Fibroblast of peridontal ligament (primary cell): ENCODE results near the gene WNT10A.
"Not testable (repeated sequence)": the region's sequence is repeated elsewhere in the genome, so short reads cannot be mapped to it uniquely, and the experiment has no call there.

Experiments
- DNase-seq: peaks from one replicate; pipeline ENCODE4 v3.0.0-alpha.2; 2010; ENCODE audit errors: extremely low read depth

WNT10A gene

GRCh38 chr2:218893349-218894150 lies 12.9 kb downstream of the WNT10A start:
- no peak for DNase-seq

DNA sequence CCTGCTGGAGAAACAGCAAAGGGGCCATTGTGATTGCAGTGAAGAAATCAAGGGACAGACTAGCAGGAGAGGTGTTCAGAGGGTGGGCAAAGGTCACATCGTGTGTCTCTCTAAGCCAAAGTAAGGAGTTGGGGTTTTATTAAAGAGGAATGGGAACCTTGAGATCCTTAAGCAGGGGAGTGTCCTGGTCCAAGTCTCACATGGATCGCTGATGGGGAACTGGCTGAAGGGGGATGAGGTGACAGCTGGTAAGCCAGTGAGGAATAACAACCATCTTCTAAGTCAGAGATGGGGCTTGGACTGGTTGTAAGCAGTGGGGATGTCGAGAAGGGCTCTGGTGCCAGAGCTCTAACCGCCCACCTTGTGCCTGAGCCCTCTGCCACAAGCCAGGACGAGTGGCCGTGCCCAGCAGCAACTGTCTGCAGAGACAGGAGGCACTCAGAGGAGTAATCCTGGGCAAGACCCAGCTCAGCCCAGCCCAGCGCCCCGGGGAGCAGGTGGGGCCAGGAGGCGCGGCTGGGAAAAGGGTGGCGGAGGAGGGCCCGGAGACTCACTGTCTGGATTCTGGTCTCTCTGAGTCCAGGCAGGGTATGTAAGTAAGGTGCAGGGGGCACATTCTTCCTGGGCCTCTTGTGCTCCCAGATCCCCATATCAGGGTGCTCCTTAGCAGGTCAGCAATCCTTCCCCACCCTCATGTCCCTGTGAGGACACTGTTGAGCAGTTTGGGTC lies 13.7 kb downstream of the WNT10A start:
- no peak for DNase-seq

GRCh38 chr2:218894880-218895157 lies 14.2 kb downstream of the WNT10A start:
- DNase-seq = no peak

DNA sequence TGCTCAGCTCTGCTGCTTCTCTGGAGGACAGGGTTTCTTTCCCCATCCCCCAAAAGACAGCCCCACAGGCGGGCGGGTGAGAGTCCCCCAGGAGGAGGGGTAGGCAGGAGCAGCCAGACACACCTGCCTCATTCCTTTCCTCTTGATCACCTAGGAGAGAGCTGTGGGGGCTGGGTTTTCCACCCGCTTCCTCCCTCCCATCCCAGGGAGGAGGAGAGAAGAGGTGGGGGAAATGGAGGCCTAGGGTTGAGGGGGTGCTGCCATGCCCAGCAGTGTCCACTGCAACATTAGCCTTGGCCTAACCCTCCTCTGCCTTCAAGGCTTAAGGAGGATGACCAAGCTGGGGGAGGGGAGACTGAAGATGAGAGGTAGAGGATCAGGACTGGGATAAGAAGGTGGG lies 14.7 kb downstream of the WNT10A start:
- DNase-seq = no peak

DNA sequence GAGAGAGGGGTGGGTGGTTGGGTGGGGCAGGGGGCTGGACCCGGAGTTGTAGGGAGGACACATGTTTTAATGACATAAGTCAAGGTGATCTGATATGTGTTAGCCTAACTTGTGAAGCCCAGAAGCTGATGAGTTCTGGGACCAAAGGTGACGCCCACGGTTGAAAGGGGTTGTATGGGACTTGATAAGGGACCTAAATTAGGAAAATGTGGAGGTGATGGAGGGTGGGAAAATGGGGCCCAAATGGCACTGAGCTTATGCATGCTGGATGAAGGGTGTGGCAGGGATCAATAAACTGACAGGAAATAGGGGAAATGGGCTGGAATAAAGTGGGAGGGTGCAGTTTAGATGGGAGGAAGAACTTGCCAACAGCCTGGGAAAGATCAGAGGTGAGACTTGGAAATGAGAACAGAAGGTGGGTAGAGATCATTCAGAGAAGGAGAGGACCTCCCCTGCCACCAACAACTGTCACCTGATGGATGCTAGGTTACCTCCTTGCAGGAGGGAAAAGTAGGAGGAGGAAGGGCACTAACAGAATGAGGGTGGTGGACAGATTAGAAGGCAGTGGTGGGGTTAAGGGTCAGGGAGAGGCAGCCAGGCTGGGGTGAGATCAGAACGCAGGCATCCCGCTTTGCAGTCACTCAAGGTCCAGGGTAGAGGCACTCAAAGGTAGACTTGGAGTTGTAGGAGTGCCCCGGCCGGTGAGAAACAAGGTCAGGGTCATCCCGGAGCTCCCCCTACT lies 15.3 kb downstream of the WNT10A start:
- DNase-seq = no peak

DNA sequence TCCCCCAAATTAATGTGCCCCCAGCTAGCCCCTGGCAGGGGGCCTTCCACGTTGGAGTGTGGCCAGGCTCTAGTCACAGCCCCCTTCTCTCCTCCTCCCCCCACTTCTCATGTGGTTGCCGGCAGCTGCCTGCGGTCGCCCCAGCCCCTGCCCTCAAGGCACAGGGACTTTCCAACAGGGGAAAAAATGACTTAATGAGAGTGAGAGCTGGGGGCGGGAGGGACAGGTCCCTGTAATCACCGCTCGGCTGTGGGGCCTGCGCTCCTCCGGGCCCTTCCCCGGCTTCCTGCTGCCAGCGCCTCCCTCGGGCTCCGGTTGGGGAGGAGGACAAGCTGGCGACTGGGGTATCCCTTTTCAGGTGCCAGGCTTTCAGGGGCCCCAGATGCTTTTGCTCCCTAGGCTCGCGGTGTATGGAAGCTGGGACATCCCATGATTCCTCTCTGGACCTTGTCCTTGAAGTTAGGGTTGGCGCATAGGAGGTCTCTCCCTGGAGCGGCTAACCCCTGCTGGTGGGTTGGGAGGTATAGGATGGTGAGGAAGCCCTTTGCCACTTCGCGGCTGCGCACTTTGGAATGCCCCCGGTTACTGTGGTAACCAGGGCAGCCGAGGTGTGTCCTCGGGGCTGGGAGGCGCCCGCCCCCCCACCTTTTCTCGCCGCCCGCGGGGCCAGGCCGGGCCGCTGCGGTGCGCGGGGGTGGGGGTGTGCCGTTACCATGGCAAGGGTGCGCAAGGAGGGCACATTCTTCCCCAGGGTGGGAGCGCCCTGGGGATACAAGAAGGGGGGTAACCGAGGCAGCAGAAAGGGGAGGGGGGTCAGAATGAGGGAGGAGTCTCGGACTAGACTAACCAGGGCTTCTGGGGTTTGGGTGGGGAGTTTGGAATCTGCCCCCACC lies 16.1 kb downstream of the WNT10A start:
- DNase-seq = no peak

DNA sequence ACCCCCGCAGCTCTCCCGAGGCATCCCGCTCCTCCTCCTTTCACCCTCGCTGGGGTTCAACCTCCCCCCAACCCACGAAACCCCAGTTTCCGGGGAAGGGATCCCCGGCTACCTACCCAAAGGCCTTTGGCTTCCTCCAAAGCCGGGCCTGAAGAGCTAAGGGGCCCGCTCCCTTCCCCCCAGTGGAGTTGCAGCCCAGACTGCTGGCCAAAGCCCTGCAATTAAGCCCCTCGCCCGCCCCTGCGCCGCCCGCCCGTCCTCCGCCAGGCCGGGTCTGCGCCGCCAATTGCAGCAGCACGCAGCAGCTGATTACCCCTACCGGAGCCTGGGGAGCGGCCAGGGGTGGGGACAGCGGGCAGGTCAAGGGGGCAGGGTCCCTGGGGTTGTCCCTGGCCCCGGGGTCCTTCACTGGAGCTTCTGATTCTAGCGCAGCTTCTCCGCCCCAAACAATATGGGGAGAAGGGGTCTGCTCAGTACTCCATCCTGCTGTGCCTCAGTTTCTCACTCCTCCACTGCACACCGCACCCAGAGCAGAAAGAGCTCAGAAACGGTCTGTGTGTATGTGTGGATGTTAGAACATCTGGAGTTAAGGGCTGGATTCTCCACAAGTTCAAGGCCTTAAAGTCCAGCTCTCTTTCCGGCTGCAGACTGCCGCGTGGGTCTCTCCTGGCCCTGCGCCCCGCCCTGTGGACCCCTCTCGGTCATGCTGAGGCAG lies 16.9 kb downstream of the WNT10A start:
- no peak for DNase-seq

DNA sequence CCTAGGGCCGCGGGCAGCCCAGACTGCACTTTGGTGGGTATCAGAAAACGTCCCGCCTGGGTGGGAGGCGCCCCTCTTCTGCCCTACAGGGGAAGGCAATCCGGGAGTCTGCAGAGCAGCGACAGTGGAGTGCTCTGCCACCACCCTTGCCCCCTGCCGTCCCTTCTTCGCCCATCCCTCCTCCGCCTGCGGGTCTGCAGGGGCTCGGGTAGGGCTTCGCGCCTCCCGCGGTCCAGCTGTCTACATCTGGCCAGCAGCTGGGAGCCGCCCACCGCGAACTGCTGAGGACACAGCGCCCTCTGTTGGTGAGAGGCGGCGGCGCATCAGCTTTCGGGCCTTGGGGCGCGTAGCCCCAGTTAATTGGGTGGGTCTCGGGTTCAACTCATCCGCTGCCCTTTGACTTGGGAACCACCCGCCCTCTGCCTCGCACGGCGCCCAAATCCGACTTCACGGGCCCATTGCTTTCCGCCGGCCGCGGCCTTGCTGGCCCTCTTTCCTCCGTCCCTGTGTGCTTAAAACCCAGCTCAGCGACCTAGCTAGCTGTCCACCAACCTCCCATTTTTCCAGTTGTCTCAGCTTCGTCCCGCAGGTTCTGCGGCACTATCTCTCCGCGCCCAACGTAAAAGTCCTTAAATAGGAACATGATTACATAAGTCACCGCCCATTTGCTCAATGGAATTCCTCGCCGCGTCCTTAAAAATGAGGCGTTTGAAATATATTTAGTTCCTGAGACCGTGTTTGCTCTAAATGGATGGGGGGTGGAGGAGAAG lies 17.6 kb downstream of the WNT10A start:
- DNase-seq = no peak

DNA sequence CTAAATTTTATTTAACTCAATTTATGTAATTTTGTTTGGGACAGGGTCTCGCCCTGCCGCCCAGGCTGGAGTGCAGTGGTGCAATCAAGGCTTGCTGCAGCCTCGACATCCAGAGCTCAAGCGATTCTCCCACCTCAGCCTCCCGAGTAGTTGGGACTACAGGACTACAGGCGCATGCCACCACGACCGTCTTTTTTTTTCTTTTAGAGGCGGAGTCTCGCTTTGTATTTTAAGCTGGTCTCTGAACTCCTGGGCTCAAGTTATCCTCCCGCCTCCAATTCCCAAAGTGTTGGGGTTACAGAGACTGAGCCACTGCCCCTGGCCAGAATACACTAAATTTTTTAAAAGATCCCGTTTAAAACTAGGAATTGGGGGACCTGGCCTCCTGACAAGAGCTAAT lies 18.5 kb downstream of the WNT10A start:
- DNase-seq = no peak

DNA sequence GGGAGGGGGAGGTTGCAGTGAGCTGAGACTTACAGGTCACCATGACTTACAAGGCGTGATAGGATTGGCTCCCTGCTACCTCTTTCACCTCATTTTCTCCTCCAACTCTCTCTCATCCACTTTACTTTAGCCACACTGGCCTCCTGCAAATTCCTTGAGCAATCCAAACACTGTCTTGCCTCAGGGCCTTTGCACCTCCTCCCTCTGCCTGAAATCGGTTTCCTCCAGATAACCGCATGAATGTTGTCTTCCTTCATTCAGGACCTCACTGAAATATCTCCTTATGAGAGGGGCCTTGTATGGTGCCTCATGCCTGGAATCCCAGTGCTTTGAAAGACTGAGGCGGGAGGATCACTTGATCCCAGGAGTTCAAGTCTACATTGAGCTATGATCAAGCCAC lies 21.8 kb downstream of the WNT10A start:
- no peak for DNase-seq

DNA sequence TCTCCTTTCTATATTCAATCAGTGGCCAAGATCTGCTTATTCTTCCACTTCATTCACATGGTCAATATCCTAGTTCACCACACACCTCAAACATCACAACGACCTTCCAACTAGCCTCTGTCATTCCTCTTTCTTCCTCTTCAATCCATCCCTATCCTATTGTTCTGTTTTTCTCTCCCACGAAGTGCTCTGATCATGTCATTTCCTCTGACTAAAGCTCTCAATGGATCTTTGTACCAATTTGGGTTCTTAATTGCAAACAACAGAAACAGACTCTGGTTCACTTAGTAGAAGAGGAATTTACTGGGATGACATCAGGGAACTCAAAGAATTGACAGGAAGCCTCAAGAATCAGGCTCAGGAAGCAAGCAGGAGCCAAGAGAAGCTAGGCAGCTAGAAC lies 23.5 kb downstream of the WNT10A start:
- no peak for DNase-seq

DNA sequence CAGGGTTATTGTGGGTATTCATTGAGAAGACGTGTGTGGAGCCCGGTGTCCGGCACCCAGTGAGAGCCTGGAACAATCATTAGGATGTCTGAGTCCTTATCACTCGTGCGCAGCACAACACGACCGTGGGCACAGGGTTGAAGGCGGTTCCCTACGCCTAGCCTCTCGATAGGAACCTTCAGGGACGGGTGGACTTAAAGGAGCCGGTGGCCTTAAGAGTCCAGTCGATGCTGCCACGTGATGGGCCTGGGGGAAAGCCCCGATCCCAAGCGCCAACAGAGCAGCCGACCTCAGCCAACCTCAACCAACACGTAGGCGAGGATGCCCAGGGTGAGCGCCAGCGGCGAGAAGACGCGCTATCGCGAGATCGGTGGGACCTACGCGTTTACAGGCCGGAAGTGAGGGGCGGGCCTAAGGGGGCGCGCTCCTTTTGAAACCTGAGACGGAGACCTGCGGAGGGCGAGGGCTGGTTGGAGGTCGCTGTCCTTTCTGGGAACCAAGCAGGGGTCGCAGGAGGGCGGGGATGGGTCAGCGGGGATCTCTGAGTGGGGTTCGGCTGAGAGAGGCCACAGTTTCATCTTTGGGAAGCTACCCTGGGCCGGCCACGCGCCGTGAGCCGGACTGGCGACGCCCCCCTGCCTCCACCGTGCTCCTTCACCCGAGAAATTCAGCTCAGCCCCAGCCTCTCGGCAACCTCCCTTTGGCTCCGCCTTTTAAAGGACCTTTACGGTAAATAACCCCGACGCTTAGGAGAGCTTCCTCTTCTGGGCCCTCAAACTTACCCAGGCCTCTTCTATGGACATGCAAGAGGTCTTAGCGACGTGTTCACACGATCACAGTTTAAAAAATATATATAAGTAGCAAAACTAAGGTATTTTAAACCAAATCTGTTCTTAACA lies 28.3 kb downstream of the WNT10A start:
- DNase-seq = peak; percentile 80

DNA sequence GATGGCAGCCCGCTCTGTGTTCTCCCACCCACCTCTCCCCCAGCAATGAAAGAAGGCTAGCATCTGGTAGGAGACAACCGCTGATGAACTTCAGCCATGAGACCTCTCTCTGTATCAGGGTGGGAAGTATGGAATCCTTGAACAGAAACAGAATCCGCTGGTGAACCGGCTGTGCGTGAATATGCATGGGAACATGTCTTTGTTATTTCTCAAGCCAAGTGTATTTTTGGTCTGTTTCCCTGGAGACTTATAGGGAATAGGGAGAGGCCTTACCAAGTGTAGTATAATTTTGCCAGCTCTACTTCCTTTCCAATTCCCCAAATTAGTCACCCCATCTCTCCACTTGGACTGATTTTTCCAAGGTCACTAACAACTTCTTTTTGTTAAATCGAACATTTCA lies 30.1 kb downstream of the WNT10A start:
- no peak for DNase-seq

DNA sequence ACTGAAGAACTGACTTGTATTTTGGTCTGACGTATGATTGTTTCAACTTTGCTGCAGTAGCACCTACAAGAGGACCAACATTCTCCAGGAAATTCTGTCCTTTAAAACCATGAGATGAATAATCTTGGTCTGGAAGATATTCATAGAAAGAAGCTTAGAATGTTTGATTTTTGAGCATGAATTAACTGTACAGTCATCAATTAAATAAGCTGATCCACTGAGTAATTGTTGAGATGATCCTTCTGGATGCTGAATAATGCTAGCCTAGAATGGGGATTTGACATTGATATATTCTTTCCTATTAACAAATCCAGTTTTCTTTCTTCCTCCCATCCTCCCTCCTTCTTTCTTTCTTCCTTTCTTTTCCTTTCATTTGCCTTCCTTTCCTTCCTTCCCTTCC lies 39.9 kb downstream of the WNT10A start:
- no peak for DNase-seq

- DNase-seq = no peak
Observed at GRCh38 chr2:218924757-218925156, 44.1 kb downstream of the WNT10A start.

- no peak for DNase-seq
Observed at GRCh38 chr2:218925434-218925833, 44.8 kb downstream of the WNT10A start.

- DNase-seq = no peak
Observed at GRCh38 chr2:218927422-218927821, 46.8 kb downstream of the WNT10A start.

DNA sequence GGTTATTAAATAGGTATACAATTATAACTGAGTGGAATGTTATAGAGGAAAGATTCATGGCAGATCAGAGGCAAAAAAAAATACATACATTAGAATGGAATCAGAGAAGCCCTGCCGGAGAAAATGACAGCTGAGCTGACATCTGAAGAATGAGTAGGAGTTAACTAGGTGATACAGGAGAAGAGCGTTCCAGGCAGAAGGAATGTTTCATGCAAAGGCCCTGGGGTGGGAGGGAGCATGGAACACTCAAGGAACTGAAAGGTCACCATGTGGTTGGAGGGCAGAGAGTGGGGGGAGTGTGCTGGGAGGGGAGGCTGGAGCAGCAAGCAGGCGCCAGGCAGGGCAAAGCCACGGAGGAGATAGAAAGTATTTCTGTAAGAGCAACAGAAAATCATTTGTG lies 47.2 kb downstream of the WNT10A start:
- DNase-seq = no peak

- not testable (repeated sequence) for DNase-seq
Observed at GRCh38 chr2:218930488-218930887, 49.8 kb downstream of the WNT10A start.
